ENCODE data around the gene CERS6.

The CERS6 gene

GRCh38 chr2:168529054-168529833, 73.2 kb downstream of the CERS6 start:
- no peak for DNase-seq (ENCODE audit: low spot score)

GRCh38 chr2:168529900-168530561, 74.0 kb downstream of the CERS6 start:
- DNase-seq (ENCODE audit: low spot score) (no peak), FAIRE-seq (no peak)

More at GRCh38 chr2:168529054-168529833, 73.2 kb downstream of the CERS6 start:
- no peak for FAIRE-seq

- DNase-seq (ENCODE audit: low spot score) (no peak), FAIRE-seq (no peak)
These were observed 75.0 kb downstream of the CERS6 start for GRCh38 chr2:168530982-168531622.

GRCh38 chr2:168534926-168535325, 78.9 kb downstream of the CERS6 start:
- FAIRE-seq (no peak), DNase-seq (ENCODE audit: low spot score) (no peak)

- FAIRE-seq: peak; percentile 38
- DNase-seq (ENCODE audit: low spot score): no peak
These were observed 80.9 kb downstream of the CERS6 start for GRCh38 chr2:168536925-168537466.

- DNase-seq (ENCODE audit: low spot score) (no peak), FAIRE-seq (no peak)
These were observed 82.1 kb downstream of the CERS6 start for GRCh38 chr2:168538133-168538532.

GRCh38 chr2:168538534-168538933, 82.5 kb downstream of the CERS6 start:
- DNase-seq (ENCODE audit: low spot score): no peak
- peak; percentile 20 for FAIRE-seq

- FAIRE-seq: no peak
- no peak for DNase-seq (ENCODE audit: low spot score)
These were observed 83.9 kb downstream of the CERS6 start for GRCh38 chr2:168539945-168540344.

- no peak for DNase-seq (ENCODE audit: low spot score)
- no peak for FAIRE-seq
These were observed 85.8 kb downstream of the CERS6 start for GRCh38 chr2:168541858-168542257.

- FAIRE-seq: no peak
- no peak for DNase-seq (ENCODE audit: low spot score)
These were observed 87.0 kb downstream of the CERS6 start for GRCh38 chr2:168543037-168543436.

GRCh38 chr2:168543935-168544334, 87.9 kb downstream of the CERS6 start:
- no peak for FAIRE-seq
- no peak for DNase-seq (ENCODE audit: low spot score)

- FAIRE-seq (peak; percentile 89), DNase-seq (ENCODE audit: low spot score) (peak; percentile 86)
These were observed 89.5 kb downstream of the CERS6 start for GRCh38 chr2:168545439-168546082.

- no peak for FAIRE-seq
- no peak for DNase-seq (ENCODE audit: low spot score)
These were observed 94.6 kb downstream of the CERS6 start for GRCh38 chr2:168550670-168551069.

- no peak for FAIRE-seq
These were observed 96.4 kb downstream of the CERS6 start for GRCh38 chr2:168552450-168552856.

GRCh38 chr2:168555283-168555682, 99.2 kb downstream of the CERS6 start:
- no peak for DNase-seq (ENCODE audit: low spot score)
- FAIRE-seq: no peak

More at GRCh38 chr2:168552450-168552856, 96.4 kb downstream of the CERS6 start:
- DNase-seq (ENCODE audit: low spot score): no peak

GRCh38 chr2:168559187-168559586, 103.1 kb downstream of the CERS6 start:
- FAIRE-seq: no peak
- DNase-seq (ENCODE audit: low spot score): no peak

- no peak for DNase-seq (ENCODE audit: low spot score)
- FAIRE-seq: no peak
These were observed 104.9 kb downstream of the CERS6 start for GRCh38 chr2:168560817-168561499.

GRCh38 chr2:168561991-168562390, 105.9 kb downstream of the CERS6 start:
- DNase-seq (ENCODE audit: low spot score): no peak
- FAIRE-seq: no peak

- DNase-seq (ENCODE audit: low spot score) (no peak), FAIRE-seq (no peak)
These were observed 106.9 kb downstream of the CERS6 start for GRCh38 chr2:168562971-168563370.

- DNase-seq (ENCODE audit: low spot score) (no peak), FAIRE-seq (no peak)
These were observed 108.6 kb downstream of the CERS6 start for GRCh38 chr2:168564641-168565040.

- no peak for DNase-seq (ENCODE audit: low spot score)
- FAIRE-seq: no peak
These were observed 109.0 kb downstream of the CERS6 start for GRCh38 chr2:168565112-168565511.

All from RCC 7860 (cell line).